GM19467 (cell line): ENCODE measurements around the gene MBLAC2.

Experiments used
- ATAC-seq: cut with Tn5 transposase; IDR thresholded peaks from one replicate; pipeline ENCODE4 v1.9.1; 2021; ENCODE audit warnings: mild to moderate bottlenecking, moderate library complexity; ENCODE audit not compliant: unreplicated experiment

The MBLAC2 gene

DNA sequence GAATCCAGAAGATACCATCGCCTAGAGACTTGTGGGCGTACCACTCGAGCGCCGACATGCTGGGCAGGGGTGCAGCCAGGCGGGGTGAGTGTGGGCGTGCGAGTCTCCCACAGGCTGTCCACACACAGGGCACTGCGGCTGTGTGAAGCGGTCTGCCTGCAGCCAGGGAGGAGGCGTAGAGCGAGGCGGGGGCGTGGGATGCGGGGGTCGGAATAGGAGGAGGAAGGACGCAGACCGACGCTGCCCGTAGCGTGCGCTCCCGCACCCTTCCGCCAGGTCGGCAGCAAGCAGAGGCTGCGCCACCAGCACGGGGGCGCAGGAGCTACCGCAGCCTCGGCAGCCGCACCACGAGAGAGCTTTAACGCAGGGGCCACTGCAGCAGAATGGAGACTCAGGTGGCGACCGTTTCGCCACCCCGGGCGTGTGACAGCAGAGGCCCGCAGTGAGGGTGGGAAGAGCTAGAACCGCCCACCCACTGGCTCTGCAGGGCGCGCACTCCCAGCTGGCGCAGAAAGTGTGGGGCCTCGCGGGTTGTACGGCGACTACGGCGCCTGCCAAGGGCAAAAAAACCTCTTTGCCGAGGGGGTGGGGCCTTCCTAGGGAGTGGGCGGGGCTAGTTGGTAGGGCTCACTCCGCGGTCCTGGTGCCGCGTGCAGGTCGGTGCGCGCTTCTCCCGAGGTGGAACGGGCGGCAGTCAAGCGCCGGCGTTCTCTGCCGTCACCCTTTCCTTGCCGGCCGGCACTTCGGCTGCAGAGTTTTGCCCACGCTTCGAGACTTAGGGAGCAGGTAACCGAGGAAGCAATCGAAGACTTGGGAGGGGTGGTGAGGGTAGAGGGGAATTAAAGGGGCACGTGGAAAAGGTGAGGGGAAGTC lies at the start of gene MBLAC2, which contains the start of gene POLR3G:
MBLAC2 (minus strand) TSS at position 537 of the 873 bp plus-strand sequence; CDS start at position 58, 479 bp downstream.
POLR3G (plus strand) TSS at position 630 of the 873 bp plus-strand sequence. CDS start 10,704 bp downstream, outside the sequence.
- ATAC-seq: peak; percentile 89

- no peak for ATAC-seq
Measured at GRCh38 chr5:90519081-90519480, 44.5 kb upstream of the MBLAC2 start.

GRCh38 chr5:90518661-90519060 lies 44.1 kb upstream of the MBLAC2 start:
- no peak for ATAC-seq

GRCh38 chr5:90514520-90514919 lies 39.9 kb upstream of the MBLAC2 start:
- no peak for ATAC-seq

GRCh38 chr5:90510438-90510837 lies 35.9 kb upstream of the MBLAC2 start:
- no peak for ATAC-seq

- ATAC-seq: no peak
Measured at GRCh38 chr5:90506221-90506620, 31.6 kb upstream of the MBLAC2 start.

DNA sequence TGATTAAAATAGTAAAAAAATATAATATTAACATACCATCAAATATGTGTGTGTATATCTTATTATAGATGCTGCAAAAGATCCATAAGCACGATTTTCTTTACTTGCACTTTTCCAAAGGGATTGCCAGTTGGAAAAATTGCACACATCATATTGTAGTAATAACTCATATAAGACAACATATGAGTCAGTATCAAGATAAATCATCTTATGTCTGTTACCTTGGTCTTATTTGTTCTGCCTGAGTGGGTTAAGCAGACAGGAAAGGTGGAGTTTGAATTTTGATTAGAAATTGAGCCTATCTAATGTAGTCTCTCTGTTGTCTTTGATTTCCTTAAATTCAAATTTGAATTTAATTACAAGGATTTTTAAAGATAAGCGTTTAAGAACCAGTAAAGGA lies 30.2 kb upstream of the MBLAC2 start:
- ATAC-seq: no peak

DNA sequence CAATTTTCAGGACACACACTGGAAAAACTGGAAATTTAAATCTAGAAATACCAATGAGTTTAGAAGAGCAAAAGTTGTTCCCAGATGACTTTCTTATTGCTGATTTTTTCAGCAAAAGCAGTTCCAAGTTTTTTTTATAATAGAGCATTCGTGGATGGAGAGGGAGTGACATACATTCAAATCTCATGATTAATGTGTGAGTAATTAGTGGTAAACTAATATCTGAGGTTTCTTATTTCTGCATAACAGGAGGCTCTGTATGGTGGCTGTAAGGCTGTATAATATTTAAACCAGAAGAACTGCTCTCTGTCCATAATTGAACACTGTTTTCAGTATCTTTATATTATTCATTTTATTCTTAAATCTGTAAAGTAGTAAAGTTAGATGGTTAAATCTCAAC lies 29.0 kb upstream of the MBLAC2 start:
- no peak for ATAC-seq

DNA sequence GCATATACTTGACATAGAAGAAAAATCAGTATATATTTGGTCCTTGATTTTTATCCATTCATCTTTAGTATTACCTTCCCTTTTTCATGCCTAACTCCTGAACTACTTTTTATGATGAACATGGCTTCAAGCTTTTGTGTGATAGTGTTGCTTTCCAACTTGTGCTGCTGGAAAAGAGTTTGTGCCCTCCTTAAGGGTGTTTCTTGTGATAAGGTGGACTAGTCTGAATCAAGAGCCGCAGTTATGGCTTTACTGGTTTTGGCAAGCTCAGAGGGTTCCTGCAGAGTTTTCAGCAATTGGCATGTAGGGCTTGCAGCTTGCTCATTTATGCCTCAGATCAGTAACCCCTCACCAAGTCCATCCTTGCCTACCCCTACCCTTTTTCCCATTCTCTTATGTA lies 20.6 kb upstream of the MBLAC2 start:
- no peak for ATAC-seq

- no peak for ATAC-seq
Measured at GRCh38 chr5:90494043-90494442, 19.5 kb upstream of the MBLAC2 start.

DNA sequence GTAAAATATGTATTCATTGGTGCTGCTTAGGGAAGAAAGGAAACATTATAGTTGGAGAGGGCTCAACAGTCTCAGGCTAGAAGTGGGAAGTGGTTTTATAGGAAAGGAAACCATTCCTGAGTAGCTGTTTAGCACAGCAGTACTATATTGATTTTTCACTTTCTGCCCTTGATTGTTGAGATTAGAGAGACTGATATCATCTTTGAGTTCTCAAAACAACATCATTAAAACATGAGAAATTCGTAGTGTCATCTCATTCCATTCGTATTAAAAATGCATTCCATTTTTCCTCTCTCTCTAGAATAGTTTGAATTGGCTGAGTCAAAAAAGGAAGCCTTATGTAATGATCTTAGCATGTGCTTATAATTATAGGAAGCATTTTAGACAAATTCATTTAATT lies 14.2 kb upstream of the MBLAC2 start:
- no peak for ATAC-seq

DNA sequence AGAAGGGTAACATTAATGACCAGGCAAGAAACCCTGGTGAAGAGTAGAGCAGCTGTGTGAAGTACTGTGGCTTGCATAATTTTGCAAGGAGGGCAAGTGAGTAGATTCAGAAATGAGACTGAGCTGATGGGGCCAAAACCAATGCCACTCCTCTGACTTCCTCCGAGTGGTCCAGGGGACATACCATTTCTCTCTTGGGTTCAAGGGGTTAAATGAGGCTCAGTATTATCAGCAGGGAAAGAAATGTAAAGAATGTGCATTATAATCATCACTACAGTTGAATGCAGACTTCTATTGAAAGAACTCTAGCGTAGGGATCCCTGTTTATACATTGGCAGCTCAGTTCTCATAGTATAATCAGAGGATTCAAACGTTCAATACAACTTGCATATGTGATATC lies 10.0 kb upstream of the MBLAC2 start:
- ATAC-seq: no peak

DNA sequence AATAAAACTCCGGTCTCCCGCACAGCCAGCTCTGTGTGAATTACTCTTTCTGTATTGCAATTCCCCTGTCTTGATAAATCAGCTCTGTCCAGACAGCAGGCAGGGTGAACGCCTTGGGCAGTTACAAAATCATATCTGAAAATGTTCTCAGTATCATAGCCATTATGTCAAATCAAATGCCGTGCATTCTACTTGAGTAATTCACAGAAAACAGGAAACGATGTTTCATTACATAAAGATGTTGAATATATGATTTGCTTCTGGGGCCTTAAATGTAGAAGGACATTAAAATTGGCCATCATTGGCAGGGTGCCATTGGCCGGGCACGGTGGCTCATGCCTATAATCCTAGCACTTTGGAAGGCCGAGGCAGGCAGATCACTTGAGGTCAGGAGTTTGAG lies 8.6 kb upstream of the MBLAC2 start:
- ATAC-seq: no peak

- ATAC-seq: no peak
Measured at GRCh38 chr5:90480699-90481098, 6.1 kb upstream of the MBLAC2 start.

- ATAC-seq: no peak
Measured at GRCh38 chr5:90479611-90480385, 5.2 kb upstream of the MBLAC2 start.

DNA sequence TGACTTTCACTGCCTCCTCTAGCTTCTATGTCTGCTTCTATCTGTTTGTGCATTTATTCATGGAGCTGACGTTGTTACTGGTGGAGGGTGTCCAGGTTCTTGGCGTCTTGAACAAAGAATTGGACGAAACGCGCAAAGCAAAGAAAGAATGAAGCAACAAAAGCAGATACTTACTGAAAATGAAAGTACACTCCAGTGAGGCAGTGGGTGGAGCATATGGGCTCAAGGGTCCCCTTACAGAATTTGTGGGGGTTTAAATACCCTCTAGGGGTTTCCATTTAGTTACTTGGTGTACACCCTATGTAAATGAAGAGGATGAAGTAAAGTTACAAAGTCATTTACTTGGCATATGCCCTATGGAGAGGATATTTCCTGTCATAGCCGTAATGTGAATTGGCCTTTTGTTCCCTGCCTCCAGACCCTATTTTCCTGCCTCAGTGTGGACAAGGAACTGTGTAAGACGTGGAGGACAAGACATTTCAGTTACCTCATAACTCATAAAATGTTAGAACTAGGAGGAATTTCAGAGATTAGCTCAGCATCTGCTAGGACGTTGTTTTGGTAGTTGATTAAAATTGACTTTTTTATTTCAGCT lies 3.1 kb upstream of the MBLAC2 start:
- ATAC-seq: no peak

DNA sequence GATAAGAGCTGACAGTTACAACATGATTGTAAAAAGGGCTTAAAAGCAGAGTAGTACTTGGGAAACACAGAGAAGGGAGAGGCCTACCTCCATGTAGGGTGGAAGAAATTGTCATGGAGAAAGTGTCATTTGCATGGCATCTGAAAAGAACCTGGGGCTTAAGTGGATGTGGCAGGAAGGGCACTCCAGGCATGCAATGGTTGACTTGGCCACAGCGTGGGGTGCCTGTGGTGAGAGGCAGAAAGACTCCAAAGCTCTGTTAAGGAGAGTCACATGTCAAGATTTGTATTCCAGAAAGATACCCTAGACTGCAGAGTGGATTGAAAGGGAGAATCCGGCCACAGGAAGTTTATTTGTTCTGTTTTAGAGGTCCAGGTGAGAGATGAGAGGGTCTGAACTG lies 2.5 kb upstream of the MBLAC2 start:
- ATAC-seq: no peak

DNA sequence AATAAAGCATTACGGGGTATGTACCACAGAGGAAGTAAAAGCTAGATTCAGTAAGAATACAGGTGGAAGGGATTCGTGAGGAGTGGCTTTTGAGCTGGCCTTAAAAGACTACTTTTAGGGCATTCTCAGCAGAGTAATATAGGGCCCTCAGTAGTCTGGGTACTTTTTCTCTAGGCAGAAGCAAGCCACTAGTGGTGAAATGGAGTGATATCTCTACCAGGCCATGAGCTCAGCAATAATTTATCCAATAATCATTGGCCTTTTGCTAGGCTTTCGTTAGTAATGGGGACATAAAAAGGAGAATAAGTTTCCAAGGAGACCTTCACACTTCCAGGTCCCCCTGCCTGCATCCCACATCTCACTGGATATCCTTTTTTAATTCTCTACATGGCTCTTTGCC lies 1.8 kb upstream of the MBLAC2 start:
- ATAC-seq: no peak

- ATAC-seq: no peak
Measured at GRCh38 chr5:90475436-90475980, 937 bp upstream of the MBLAC2 start.

DNA sequence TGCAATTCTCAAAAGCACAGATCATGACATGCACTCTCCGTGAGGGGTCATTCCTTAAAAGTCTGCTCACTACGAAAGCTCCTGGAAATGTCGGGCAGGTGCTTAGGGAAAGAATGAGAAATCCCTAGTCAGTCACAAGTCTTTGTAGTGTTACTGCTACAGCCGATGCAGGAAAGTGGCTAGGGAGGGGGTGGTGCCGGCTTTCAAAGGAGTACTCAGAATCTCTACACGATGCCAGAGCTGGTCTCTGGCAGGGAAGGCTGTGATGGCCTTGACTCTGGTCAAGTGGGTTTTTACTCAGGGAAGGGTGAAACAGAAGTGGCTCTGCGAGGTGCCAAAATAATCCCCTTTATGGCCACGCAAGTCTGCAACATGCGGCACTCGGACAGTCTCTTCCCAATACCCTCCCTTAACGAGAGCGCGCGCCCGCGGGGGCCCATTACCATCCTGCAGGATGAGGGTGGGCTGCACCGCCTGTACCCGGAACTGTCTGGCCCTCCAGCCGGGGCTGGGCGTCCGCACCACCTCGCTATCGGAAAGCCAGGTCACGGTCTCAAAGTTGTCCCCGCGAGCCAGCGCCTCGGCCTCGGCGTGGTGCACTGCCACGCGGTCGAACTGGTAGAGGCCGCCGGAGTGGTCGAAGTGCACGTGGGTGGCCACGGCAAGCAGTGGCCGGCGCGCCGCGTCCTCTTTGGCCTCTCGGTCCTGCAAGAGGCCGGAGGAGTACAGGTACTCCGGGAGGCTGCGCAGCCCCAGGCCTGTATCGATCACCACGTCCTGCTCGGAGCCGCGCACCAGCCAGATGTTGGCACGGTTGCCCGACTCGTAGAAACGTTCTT lies 956 bp downstream of the MBLAC2 start:
- peak; percentile 19 for ATAC-seq
